HG03342 (cell line): ENCODE measurements around the gene NSG1.

Experiments
- ATAC-seq: cut with Tn5 transposase; IDR thresholded peaks from one replicate; pipeline ENCODE4 v1.9.1; 2021; ENCODE audit warnings: mild to moderate bottlenecking, moderate library complexity; ENCODE audit not compliant: unreplicated experiment

NSG1 gene

DNA sequence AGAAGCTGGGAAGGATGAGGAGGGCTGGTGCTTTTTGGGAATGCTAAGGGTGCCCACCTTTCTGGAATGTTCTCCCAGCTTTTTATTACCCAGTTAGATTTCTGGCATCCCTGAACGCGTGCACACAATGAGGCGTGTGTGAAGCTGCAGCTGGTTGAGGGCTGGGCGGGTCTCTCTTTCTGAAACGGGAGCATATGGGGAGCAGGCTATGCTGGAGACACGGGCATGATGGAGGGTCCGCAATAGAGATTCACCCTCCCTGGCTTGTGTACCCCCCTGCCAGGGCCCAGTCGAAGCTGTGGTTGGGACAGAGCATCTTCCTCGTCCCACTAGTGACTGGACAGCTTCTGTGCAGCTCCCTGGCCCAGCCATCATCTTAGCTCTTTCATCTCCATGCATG lies 8.5 kb downstream of the NSG1 start:
- ATAC-seq, result no peak

DNA sequence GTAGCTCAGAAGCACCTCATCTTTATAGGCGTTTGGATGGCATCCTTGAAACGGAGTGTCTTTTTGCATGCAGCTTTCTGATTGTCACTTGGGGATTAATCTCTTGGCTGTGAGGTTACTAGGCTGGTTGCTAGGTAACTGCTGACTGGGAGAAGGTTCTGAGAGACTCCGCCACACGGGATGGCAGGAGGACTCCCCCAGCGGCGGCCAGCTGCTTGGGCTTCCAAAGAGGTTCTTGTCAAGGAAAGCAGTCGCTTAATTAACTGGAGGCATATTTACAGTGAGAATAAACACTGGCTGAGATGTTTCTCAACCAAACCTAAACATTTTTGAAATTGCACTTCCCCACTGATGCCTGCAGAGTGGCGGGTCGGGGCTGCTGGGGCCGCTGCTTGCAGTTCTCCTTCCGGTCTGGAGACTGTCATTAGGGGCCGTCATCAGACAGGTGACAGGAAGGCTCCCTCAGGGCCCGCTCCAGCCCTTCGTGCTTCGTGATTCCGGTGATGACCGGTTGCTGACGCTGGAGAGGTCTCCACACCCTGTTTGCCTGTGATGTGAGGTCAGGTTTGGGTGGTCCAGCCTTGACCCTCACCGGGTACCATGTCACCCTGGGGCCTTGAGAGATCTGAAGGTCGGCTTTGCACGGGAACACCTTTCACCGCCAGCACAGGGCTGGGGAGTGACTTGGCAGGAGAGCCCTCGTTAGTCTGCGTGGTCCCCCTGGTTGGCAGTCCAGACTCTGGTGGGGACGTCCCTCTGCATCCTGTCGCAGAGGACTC lies 9.1 kb downstream of the NSG1 start:
- no peak for ATAC-seq

DNA sequence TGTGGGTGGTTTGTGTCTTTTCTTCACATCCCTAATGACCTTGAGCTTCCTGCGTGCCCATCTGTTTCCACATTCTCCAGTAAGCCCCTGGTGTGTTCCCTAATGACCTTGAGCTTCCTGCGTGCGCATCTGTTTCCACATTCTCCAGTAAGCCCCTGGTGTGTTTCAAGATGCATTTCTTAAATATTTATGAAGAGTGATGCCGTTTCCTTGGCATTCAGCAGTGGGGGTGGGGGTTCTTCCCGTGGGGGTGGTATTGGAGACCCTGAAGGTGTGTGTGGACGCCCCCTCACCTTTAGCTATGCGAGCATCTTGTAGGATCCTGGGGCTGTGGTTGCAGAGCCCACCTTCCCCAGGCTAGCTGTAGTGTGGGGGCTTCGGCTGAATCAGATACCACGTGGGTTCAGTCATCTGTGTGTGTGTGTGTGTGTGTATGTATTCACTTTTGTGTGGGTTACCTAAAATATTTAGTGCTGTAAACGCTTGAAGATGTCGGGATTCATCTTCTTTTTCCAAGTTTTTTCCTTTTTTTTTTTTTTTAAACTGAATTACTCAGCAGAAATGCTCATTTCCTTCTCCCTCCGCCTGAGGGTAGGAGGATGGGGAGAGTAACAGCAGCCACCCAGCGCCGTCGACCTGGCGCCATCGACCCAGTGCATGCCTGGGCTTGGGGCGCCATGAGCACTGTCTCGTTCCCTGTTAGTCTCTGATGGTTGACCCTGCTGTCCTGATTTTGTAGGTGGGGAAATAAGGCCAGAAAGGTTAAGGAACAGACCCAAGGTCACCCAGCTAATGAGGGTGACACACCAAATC lies 9.9 kb downstream of the NSG1 start:
- no peak for ATAC-seq

DNA sequence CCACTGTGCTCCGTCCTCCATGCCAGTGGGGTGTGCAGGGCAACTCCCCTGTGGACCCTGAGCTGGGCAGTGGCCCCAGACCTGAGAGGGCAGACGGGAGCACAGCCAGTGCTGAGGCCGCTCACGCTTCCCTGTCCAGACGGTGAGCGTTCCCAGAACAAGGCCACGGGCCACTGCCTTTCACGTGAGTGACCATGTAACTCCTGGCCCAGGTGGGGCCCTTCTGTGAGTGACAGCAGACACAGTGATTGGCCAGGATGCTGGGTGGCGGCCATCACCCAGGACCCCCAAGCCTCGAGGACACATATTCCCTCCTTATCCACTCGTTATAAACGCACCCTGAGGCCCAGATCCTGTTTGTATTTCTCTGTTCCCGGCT lies 10.5 kb downstream of the NSG1 start:
- no peak for ATAC-seq

DNA sequence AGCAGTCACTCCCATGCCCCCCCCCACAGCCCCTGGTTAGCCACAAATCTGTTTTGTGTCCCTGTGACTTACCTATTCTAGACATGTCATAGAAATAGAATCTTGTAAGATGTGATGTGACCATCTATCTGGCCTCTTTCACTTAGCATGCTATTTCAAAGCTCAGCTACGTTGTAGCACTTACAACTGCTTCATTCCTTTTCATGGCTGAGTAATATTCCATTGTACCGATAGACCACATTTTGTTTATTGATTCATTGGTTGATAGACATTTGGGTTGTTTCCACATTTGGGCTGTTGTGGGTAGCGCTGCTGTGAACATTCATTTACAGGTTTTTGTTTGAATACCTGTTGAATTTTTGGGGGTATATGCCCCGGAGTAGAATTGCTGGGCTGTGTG lies 11.5 kb downstream of the NSG1 start:
- no peak for ATAC-seq

DNA sequence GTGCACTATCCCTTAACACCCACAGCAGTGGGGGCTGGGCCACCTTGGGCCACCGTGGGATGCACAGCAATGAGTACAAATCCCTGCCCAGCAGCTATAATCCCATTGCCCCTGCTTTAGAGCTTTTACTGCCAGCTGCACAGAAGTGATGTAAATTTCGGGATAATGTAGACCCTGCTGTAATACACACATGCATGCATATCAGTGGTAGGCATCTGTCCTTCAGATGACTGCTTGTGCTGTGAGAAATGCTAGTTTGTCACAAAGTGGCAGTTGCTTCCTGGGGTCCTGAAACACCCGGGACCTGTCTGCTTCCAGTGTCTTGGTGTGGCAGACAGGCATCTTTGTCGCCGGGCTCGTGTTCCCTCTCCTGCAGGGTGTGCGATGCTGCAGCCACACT lies 14.1 kb downstream of the NSG1 start:
- ATAC-seq, result no peak

DNA sequence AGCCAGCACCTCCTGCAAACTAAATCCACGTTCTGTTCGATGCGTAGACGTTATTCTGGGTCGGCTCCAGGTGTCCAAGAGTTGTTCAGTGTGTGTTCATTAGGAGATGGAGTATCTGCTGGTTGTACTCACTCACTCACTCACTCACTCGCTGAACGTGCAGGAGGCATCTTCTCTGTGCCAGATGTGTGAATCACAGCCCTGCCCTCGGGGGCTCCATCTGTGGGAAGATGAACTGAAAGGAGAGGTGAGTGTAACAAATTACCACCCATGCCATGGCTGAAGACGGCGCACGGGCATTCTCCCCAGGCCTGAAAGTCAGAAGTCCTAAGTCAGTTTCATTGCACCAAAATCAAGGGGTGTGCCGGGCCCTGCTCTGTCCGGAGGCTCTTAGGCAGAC lies 16.1 kb downstream of the NSG1 start:
- no peak for ATAC-seq

DNA sequence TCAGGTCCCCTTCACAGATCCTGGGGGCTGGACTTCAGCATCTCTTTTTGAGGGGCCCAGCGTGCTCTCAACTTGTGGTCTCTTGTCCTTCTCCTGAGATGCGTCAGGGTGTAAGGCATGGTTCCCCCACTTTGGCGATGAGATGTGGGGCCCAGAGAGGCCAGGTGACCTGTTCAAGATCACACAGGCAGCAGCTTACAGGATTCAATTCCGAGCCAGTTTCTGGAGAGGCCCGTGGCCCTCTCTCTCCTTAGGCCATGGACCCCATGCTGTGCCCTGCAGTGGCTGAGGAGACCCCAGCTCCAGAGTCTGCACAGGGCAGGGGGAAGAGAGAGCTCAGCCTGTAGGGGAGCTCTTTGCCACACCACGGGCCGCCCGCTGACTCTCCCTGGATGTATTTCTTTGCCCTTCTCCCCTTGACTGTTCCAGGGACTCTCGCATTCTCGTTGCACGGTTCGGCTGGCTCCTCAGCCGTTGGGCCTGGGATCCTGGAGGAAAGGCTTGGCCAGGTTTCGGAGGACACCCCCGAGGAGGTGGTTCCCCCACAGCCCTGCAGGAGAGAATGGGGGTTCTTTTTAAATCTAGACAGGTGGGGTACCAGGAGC lies 18.6 kb downstream of the NSG1 start:
- ATAC-seq, result no peak

DNA sequence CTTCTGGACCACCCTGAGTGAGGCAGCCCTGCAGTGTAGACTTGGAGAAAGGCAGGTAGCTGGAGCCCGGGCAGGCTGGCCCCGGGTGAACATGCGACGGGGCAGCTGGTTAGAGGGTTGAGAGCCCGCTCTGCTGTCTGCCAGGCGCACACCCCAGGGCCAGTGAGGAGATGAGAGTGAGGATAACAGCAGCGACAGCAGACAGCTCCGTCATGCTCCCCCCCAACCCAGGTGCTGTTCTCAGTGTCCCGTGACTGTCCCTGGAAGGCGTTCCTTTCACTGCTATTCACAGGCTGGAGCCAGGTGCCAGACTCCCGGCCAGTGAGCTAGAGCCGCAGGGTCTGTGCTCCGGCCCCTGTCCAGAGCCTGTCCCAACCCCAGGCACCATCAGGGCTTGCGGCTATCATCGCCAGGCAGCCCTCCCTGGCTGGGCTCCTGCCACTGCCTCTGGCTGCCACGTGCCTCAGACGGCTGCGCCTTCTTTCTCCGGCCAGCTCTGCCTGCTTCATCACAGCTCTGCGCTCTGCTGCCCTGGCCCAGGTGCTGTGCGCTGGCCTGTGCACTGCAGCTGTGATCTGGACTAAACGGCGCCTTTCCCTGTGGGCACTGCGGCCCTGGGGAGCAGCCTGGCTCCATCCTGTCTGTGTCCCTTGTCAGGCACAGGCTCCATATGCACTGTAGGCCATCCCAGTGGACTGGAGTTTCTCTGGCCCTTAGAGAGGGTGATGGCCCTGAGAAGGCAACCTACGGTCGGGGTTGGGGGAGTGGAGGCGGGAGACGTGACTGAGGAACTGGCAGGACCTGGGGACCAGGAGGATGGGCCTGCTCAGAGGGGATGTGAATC lies 19.8 kb downstream of the NSG1 start:
- no peak for ATAC-seq

DNA sequence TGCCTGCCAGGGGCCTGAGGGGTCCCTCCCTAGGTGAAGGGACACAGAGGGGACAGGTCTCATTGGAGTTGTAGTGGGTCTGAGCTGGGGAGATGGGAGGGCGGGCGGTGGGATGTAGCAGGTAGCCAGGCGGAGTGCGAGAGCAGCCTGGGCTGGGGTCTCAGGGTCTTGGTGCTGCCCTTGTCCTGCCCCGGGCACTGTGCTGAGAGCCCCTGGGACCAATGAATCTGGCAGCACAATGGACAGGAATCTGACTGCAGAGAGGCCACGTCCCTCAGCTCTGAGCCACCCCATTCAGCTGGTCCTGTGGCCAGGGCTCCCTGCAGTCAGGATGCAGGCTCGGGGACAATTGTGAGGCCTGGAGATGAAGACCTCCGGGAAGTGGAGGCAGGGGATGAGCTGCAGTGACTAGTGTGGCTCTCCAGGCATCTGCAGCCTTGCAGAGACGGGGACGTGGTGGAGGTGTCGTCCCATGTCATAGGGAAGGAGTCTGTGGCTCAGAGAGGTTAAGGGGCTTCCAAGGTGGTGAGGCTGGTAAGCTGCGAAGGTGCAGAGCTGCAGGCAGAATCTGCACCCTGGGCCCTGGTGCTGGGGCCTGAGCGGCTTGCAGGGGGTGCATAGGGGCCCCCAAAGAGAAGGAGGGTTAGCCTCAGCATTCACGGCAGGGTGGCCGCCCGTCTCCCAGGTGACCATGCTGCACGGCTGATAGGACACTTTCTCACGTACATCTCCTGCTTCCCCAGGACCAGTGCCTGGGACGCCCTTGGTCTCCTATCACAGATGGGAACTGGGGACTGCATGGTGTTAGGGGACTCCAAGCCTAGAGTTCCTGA lies 20.6 kb downstream of the NSG1 start:
- ATAC-seq, result no peak

DNA sequence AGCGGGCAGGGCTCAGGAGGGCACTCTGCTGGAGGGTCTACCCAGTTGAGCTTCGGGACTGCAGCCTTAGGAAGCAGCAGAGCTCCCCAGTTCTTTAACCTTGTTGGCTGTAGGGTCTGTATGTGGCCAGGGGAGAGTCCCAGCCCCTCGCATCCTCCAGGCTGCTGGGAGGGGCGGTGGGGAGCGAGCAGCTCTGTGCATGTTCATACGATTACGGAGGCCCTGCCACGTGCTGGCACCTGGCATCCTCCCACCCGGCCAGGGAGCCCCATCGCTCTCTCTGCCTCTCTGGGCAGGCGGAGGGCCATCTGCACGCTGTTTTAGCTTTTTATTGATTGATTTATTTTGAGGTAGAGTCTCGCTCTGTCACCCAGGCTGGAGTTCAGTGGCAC lies 21.2 kb downstream of the NSG1 start:
- ATAC-seq, result no peak

DNA sequence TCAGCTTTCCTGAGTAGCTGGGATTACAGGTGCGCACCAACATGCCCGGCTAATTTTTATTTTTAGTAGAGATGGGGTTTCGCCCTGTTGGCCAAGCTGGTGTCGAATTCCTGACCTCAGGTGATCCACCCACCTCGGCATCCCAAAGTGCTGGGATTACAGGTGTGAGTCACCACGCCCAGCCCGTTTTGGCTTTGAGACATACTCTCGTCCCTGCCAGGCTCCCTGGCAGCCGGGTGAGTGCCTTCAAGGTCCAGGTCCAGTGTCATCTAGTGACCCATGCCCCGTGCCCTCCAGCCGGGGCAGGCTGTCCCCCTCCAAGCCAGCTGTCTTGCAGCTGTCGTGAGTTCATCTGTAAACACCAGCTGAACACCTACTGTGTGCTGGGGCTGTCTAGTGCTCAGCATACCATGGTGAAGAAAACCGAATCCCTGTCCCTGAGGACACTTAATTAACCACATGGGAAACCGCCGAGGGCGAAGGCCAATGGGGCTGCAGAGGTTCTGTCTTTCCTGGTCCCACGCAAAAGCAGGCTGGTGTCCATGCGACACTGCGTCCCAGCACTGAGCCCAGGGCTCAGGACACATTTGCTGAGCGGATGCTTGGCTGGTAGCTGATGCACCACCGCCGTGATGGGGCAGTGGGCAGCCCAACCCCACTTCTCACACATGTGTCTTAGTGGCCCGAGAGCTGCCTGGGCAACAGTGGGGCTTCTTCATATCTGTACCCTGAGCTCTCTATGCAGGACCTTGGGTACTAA lies 21.9 kb downstream of the NSG1 start:
- no peak for ATAC-seq

DNA sequence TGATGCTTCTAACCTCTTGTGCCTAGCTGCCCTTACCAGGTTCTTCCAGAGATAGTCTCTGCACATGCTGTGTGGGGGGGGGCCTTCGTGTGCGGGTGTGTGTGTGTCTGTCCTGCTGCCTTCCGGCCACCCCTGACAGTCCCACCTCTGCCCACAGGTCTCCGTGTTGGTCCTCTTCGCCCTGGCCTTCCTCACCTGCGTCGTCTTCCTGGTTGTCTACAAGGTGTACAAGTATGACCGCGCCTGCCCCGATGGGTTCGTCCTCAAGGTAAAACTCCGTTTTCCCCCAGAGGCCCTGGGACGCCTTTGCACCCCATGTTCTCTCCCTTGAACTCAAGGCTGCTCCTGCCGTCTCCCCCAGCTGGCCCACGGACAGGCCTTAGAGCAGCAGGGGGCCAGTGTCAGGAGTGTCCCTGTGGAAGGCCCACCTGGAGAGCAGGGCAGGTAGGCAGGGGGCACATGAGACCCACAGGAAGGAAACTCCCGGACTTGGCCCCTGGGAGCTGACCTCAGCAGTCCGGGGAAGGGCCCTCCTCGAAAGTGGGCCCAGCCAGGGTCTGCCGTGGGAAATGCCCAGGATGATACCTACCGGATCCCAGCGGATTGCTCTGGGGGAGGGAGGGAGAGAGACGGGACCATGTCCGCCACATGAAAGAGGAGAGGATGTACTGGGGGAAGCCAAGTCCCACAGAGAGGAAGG lies 22.7 kb downstream of the NSG1 start:
- ATAC-seq, result no peak

DNA sequence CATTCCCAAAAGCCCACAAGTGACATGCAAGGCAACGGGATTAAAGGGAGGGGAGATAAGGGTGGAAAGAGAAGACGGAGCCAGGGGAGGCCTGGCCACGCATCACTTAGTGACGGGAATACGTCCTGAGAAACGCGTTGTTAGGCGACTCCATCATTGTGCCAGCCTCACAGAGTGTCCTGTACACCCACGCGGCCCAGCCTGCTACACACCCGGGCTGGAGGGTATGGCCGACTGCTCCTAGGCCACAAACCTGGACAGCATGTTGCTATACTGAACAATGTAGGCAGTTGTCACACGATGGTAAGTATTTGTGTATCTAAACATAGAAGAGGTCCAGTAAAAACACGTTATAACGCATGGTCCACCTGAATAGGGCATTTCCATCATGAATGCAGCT lies 23.4 kb downstream of the NSG1 start:
- ATAC-seq, result no peak

DNA sequence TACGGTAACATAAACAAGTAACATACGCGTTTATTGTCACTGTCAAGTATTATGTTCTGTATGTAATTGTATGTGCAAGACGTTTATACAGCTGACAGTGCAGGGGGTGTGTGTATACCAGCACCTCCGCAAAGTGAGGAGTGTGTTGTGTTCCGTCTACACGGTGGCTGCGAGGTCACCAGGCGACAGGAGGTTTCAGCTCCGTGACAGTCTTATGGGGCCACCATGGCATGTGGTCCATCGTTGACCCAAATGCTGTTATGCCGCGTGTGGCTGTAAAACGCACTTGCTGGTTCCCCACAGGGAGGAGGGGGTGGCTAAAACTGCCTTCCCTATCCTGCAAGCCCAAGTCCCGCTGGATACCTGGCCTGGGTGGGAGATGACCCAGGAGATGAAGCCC lies 25.0 kb downstream of the NSG1 start:
- no peak for ATAC-seq

DNA sequence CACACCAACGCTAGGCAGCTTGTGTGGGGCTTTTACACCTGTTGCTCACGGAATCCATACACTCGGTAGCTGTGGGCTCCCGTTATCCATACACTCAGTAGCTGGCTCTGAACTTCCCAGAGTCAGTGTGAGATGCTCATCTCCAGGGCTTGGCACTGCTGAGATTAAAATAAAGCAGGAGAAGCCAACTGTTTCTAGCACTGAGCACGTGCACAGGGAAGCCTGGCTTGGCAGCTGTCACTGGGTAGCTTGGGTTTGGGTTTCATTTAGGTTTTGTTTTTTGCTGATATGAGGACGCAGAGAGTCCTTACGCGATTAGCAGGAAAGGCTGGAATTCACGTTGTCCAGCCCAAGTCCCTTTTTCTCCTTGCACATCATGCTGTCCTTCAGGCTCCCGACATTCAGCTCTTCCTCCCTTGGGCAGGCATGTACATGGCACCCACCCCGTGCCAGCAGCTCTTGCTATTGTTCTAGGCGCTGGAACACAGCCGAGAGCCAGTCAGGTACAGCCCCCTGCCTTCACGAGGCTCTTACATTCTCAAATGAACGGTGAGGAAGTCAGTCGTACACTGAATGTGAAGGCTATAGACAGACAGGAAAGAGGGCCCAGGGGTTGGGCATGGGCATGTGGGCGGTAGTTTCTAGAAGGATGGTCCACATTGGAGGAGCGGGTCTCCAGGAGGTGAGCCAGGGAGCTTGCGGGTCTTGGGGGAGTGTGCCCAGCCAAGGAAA lies 25.9 kb downstream of the NSG1 start:
- ATAC-seq, result no peak

DNA sequence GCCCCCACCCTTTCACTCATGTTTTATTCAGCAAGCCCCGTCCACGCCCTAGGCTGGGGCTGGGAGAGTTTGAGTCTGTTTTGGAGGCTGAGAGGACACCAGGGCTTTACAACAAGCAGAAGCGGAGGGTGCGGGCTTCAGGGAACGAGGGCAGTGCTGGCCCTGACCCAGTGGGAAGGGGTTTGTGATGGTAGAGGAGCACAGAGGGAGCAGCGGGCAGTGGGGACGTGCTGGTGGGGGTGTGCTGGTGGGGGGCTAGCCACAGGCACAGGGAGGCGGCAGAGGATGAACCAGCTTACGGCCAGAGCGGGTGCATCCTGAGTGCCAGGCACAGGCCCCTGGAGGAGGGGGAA lies 26.4 kb downstream of the NSG1 start:
- no peak for ATAC-seq

DNA sequence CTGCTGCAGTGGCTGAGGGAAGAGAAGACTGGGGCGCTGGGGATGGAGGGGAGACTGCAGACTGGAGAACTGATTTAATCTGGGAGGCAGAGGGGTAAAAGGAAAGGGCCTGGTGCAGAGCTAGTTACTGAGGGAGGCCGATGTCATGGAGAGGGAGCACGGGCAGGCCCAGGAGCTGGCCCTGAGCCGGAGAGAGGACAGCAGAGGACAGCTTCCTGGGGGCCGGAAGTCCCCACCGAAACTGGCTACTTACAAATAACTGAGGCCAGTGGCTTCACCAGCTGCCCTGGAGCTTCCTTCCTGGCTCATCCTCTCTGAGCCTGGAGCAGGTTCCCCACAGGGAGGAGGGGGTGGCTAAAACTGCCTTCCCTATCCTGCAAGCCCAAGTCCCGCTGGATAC lies 26.9 kb downstream of the NSG1 start:
- no peak for ATAC-seq
